AG04449 (cell line): ENCODE results near the gene PMIS2.
A peak's percentile ranks its signal among the peaks of the same experiment; 100 is the strongest.

Source experiments
- CTCF ChIA-PET: fragments of 350-600 bp; formaldehyde crosslinking; extraction: SDS; loops from one replicate; lab custom pipeline; 2021; ENCODE audit warnings: antibody characterized with exemption; lab: Yijun Ruan, JAX
- POLR2A ChIA-PET: fragments of 400-600, 350-600 bp; formaldehyde crosslinking; extraction: SDS; loops from one replicate; lab custom pipeline; 2020; ENCODE audit warnings: antibody characterized with exemption, inconsistent platforms; lab: Yijun Ruan, JAX
- DNase-seq: peaks from one replicate; pipeline ENCODE4 v3.0.0-alpha.2; 2010; ENCODE audit warnings: low read depth, low spot score
- H3K4me3 ChIP-seq: 2 replicates; pipeline ENCODE4 v1.5.1; 2011; ENCODE audit warnings: low read depth, mild to moderate bottlenecking, control low read depth, low read length
- TF ChIP-seq, protein P1 (sequence below): IDR thresholded peaks from one replicate; pipeline ENCODE4 v1.5.1; 2011; ENCODE audit warnings: mild to moderate bottlenecking, moderate library complexity, low read length, control low read depth, inconsistent platforms; ENCODE audit not compliant: insufficient read depth; ENCODE audit errors: missing control alignments

Gene PMIS2

DNA sequence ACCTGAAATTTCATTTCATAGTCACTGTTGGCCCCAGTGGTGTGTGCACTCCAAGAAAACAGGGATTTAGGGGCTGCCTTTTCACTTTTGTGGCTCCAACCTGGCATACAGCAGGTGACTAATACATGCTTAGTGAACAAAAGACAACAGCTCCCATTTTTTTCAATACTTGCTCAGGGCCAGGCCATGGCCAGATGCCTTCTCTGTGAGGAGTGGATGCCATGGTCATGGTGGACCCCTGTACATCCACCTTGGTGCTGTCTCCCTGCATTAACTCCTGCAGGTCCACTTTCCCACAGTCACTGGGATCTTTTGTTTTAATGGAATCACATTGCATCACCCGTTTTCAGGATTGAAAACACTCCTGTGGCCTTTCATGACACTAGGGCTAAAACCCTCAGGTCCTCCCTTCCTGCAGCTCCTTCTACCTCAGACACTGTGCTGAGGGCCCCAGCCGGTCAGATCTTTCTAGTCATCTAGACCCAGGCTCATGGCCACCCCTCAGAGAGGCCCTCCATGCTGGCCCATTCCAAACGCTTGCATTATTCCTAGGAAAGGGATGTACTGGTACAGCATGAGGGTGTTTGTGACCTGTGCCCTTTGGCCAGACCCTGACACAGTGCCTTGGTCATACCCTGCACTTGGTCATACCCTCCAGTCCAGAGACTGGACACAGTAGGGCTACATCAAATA is 41.7 kb upstream of the PMIS2 start:
- TF ChIP-seq, protein P1, sequence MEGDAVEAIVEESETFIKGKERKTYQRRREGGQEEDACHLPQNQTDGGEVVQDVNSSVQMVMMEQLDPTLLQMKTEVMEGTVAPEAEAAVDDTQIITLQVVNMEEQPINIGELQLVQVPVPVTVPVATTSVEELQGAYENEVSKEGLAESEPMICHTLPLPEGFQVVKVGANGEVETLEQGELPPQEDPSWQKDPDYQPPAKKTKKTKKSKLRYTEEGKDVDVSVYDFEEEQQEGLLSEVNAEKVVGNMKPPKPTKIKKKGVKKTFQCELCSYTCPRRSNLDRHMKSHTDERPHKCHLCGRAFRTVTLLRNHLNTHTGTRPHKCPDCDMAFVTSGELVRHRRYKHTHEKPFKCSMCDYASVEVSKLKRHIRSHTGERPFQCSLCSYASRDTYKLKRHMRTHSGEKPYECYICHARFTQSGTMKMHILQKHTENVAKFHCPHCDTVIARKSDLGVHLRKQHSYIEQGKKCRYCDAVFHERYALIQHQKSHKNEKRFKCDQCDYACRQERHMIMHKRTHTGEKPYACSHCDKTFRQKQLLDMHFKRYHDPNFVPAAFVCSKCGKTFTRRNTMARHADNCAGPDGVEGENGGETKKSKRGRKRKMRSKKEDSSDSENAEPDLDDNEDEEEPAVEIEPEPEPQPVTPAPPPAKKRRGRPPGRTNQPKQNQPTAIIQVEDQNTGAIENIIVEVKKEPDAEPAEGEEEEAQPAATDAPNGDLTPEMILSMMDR = no peak
- CTCF ChIA-PET = interaction anchor here (1.0 to 2.7 kb wide), 4 partner anchors 12 to 148 kb away, joined by 3 to 9 read pairs (median 4); no protein-coding TSS in a partner anchor
- POLR2A ChIA-PET = no interaction called here
- H3K4me3 ChIP-seq = peak overlapping the region; percentile 89
- DNase-seq = no peak

DNA sequence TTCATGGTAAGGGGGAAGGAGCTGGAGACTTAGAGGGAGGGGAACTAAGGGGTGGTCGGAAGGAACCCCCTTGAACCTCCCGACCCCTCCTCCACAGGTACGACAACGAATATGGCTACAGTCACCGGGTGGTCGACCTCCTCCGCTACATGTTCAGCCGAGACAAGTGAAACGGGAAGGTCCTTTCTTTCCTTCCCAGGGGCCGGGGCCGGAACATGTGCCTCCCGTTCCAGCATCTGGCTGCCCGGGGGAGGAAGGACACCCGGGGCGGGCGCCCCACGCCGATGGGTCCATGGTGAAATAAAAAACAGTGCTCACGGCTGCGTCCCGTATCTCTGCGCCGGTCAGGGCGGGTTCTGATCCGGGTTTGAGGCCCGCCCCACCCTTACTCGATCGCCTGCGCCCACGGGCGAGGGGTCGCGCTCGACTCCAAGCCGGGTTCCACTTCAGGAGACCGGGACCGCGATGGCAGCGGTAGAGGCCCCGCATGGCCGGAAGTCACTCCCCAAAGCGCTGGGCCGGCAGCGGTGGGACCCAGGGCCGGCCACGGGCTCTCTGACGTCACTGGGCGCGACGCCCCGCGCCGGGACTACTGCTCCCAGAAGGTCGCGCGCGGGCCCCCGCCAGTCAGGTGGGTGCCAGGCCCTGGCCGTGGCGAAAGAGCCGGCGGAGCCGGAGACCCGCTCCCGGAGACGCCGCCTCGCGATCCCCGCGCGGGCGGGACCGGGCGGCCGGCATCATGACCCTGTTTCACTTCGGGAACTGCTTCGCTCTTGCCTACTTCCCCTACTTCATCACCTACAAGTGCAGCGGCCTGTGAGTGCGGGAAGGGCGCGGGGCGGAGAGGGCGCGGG is 40.7 kb upstream of the PMIS2 start, which contains the start of gene TMEM147:
TMEM147 (plus strand) TSS at position 626 of the 854 bp plus-strand sequence; CDS start at position 740, 114 bp downstream.
- ChIA-PET CTCF (interaction anchor here (1.3 to 2.7 kb wide), 3 partner anchors 11 to 148 kb away, joined by 3 to 9 read pairs (median 4); no protein-coding TSS in a partner anchor), POLR2A (no interaction called here)
- DNase-seq = no peak
- TF ChIP-seq, protein P1 = no peak
- peak within 1 kb of the TSS; percentile 89 for H3K4me3 ChIP-seq

DNA sequence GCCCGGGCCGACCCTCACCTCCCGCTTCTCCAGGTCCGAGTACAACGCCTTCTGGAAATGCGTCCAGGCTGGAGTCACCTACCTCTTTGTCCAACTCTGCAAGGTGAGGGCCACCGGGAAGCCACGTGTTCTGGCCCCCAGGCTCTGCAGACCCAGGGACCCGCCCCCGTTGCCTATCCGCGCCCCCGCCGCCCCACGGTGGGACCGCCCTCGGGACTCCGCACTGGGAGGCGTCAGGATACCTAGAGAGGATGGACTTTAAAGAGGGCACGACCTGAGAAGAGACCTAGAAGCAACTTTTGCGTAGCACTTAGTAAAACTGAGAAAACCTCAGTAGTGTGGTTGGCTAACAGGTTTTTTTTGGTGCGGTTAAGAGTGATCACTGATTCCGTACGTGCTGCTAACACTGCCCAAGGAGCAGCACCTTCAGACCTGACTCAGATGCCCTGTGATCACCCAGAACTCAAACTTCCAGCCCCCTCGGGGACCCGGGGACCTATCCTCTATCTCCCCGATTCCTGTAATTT is 40.1 kb upstream of the PMIS2 start:
- peak overlapping the region; percentile 89 for H3K4me3 ChIP-seq
- TF ChIP-seq, protein P1 = no peak
- POLR2A ChIA-PET = no interaction called here
- CTCF ChIA-PET = interaction anchor here (4.4 kb wide), 1 partner anchor 12 kb away, joined by 44 read pairs; no protein-coding TSS in a partner anchor
- DNase-seq = no peak

DNA sequence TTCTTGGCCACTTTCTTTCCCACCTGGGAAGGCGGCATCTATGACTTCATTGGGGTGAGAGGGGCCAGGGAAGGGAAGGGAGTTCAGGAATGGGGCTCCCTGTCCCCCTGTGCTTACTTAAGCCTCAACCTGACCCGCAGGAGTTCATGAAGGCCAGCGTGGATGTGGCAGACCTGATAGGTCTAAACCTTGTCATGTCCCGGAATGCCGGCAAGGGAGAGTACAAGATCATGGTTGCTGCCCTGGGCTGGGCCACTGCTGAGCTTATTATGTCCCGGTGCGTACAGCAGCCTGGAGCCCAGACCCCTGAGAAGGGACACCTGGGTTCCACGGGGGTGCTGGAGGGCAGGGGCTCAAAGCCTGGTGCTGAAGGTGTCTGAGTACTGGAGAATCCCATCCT is 39.4 kb upstream of the PMIS2 start:
- peak overlapping the region; percentile 89 for H3K4me3 ChIP-seq
- TF ChIP-seq, protein P1 = no peak
- DNase-seq = no peak
- CTCF ChIA-PET = interaction anchor here (3.4 to 4.4 kb wide), 2 partner anchors 12 to 37 kb away, joined by 28 to 44 read pairs; no protein-coding TSS in a partner anchor
- POLR2A ChIA-PET = no interaction called here

DNA sequence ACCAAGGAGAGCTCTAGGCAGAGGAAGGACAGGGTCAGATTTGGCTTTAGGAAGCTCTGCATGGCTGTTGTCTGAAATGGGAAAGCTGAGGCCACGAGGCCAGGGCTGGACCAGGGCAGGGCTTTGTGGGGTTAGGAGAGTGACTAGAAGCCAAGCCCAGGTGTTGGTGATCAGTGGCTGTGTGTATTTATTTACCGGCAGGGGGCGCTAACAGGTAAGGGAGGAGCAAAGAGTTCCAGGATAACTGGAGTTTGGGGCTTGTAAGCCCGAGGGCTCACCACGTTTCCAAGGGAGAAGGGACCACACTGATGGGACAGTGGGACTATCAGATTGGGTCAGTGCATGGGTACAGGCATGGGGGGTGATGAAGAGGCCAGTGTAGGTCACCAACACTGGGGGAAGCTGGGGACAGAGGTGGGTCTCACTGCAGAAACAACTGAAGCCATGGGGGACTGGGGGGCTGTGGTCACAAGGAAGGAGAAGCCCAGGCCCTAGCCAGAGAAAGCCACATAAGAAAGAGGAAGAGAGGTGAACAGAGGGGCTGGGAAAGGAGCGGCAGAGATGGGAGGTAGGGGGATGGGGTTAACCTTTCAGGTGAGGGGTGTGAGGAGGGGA is 36.7 kb upstream of the PMIS2 start:
- ChIA-PET CTCF (interaction anchor here (0.8 to 4.4 kb wide), 32 partner anchors 9 to 270 kb away, joined by 3 to 44 read pairs (median 6); partner anchors contain the start of genes ATP4A, COX6B1 and HAUS5), POLR2A (no interaction called here)
- TF ChIP-seq, protein P1 = peak; percentile 57
- no peak overlapping the region for H3K4me3 ChIP-seq
- no peak for DNase-seq
